Measurements from ENCODE around the gene ZDHHC18.

GRCh38 chr1:26789612-26789865 is 36.9 kb upstream of the ZDHHC18 start:
- TF ChIP-seq POLR2AphosphoS5 (IDR thresholded peaks at IDR 0.05; ENCODE audit: low read depth, low read length) (no peak), REST (IDR thresholded peaks at IDR 0.05; ENCODE audit: insufficient read depth in 1 of 2, low read depth in 2 of 2, low read length in 2 of 2) (no peak), TAF1 (IDR thresholded peaks at IDR 0.05; ENCODE audit: borderline replicate concordance, insufficient read depth, low read length) (no peak)
